ENCODE measurements around the gene SNCAIP. TPM values are rescaled to one million over a fixed set of nuclear protein-coding genes. Genes with fewer than 3 reads are reported as not detected.

Gene SNCAIP
- total RNA-seq, 1 donor from 2014 or later: 8.1 TPM

GRCh38 chr5:122436615-122437014 lies 124.6 kb downstream of the SNCAIP start:
- intact Hi-C loops (cut with DNase I): no loop called here
- no peak for ATAC-seq
- DNase-seq (ENCODE audit: low spot score): no peak

- intact Hi-C loops (cut with DNase I): no loop called here
- no peak for ATAC-seq
- DNase-seq (ENCODE audit: low spot score): no peak
Observed at GRCh38 chr5:122439645-122440044, 127.6 kb downstream of the SNCAIP start.

GRCh38 chr5:122442938-122443337 lies 130.9 kb downstream of the SNCAIP start:
- intact Hi-C loops (cut with DNase I): no loop called here
- DNase-seq (ENCODE audit: low spot score) (no peak), ATAC-seq (no peak)

- ATAC-seq: no peak
- DNase-seq (ENCODE audit: low spot score): no peak
- intact Hi-C loops (cut with DNase I): no loop called here
Observed at GRCh38 chr5:122444411-122444810, 132.4 kb downstream of the SNCAIP start.

GRCh38 chr5:122445070-122445469 lies 133.0 kb downstream of the SNCAIP start:
- intact Hi-C loops (cut with DNase I): no loop called here
- no peak for ATAC-seq
- no peak for DNase-seq (ENCODE audit: low spot score)

GRCh38 chr5:122447072-122447471 lies 135.0 kb downstream of the SNCAIP start:
- DNase-seq (ENCODE audit: low spot score) (no peak), ATAC-seq (no peak)
- intact Hi-C loops (cut with DNase I): no loop called here

GRCh38 chr5:122447879-122448278 lies 135.8 kb downstream of the SNCAIP start:
- DNase-seq (ENCODE audit: low spot score) (no peak), ATAC-seq (no peak)
- intact Hi-C loops (cut with DNase I): no loop called here

GRCh38 chr5:122454541-122454940 lies 142.5 kb downstream of the SNCAIP start:
- no peak for DNase-seq (ENCODE audit: low spot score)
- intact Hi-C loops (cut with DNase I): no loop called here
- no peak for ATAC-seq

GRCh38 chr5:122455939-122456338 lies 143.9 kb downstream of the SNCAIP start:
- DNase-seq (ENCODE audit: low spot score) (no peak), ATAC-seq (no peak)
- intact Hi-C loops (cut with DNase I): no loop called here

GRCh38 chr5:122457178-122457826 lies 145.3 kb downstream of the SNCAIP start:
- ATAC-seq (no peak), DNase-seq (ENCODE audit: low spot score) (no peak)
- intact Hi-C loops (cut with DNase I): no loop called here

- DNase-seq (ENCODE audit: low spot score) (no peak), ATAC-seq (no peak)
- intact Hi-C loops (cut with DNase I): no loop called here
Observed at GRCh38 chr5:122458278-122458872, 146.3 kb downstream of the SNCAIP start.

GRCh38 chr5:122462486-122462885 lies 150.4 kb downstream of the SNCAIP start:
- intact Hi-C loops (cut with DNase I): no loop called here
- ATAC-seq (no peak), DNase-seq (ENCODE audit: low spot score) (no peak)

GRCh38 chr5:122463221-122463620 lies 151.2 kb downstream of the SNCAIP start:
- intact Hi-C loops (cut with DNase I): no loop called here
- DNase-seq (ENCODE audit: low spot score) (no peak), ATAC-seq (no peak)

GRCh38 chr5:122464191-122464590 lies 152.2 kb downstream of the SNCAIP start:
- intact Hi-C loops (cut with DNase I): no loop called here
- DNase-seq (ENCODE audit: low spot score) (no peak), ATAC-seq (no peak)

- intact Hi-C loops (cut with DNase I): no loop called here
- DNase-seq (ENCODE audit: low spot score) (no peak), ATAC-seq (no peak)
Observed at GRCh38 chr5:122465031-122465577, 153.1 kb downstream of the SNCAIP start.

- DNase-seq (ENCODE audit: low spot score) (no peak), ATAC-seq (no peak)
- intact Hi-C loops (cut with DNase I): no loop called here
Observed at GRCh38 chr5:122465994-122466393, 154.0 kb downstream of the SNCAIP start.

GRCh38 chr5:122468351-122469116 lies 156.5 kb downstream of the SNCAIP start:
- DNase-seq (ENCODE audit: low spot score) (no peak), ATAC-seq (no peak)
- intact Hi-C loops (cut with DNase I): no loop called here

- no peak for ATAC-seq
- DNase-seq (ENCODE audit: low spot score): no peak
- intact Hi-C loops (cut with DNase I): no loop called here
Observed at GRCh38 chr5:122469384-122469919, 157.4 kb downstream of the SNCAIP start.

- ATAC-seq (no peak), DNase-seq (ENCODE audit: low spot score) (no peak)
- intact Hi-C loops (cut with DNase I): no loop called here
Observed at GRCh38 chr5:122470365-122470764, 158.3 kb downstream of the SNCAIP start.

Data from sciatic nerve (tissue), 2 donors.